Neural cell (in vitro differentiated cells): ENCODE data around the gene BIRC5. TPM values are rescaled to one million over a fixed set of nuclear protein-coding genes. Genes with fewer than 3 reads are reported as not detected.

ENCODE experiments used
- H2AFZ ChIP-seq: fragments of 200-600, 300-800 bp; sonication (generic), shearing (Covaris generic); 2 replicates; pipeline ENCODE4 v1.6.0; 2014; ENCODE audit warnings: low read depth, mild to moderate bottlenecking, antibody characterized with exemption, low read length, moderate library complexity
- H3F3A ChIP-seq: fragments of 200-600 bp; shearing (Covaris generic); 2 replicates; pipeline ENCODE4 v1.6.1; 2016; ENCODE audit warnings: mild to moderate bottlenecking, moderate library complexity, mixed read lengths, antibody characterized with exemption, low read length; ENCODE audit not compliant: insufficient read depth, poor library complexity, severe bottlenecking
- H3K27ac ChIP-seq: fragments of 200-600, 300-800 bp; sonication (generic), shearing (Covaris generic); 2 replicates; pipeline ENCODE4 v1.5.1; 2014; ENCODE audit warnings: mild to moderate bottlenecking, low read length, moderate library complexity
- H3K27me3 ChIP-seq: fragments of 300-800, 200-600 bp; sonication (generic), shearing (Covaris generic); 2 replicates; pipeline ENCODE4 v1.6.0; 2014; ENCODE audit warnings: mild to moderate bottlenecking, low read depth, low read length, moderate library complexity; ENCODE audit not compliant: insufficient read depth
- H3K36me3 ChIP-seq: fragments of 300-800, 200-600 bp; sonication (generic), shearing (Covaris generic); 2 replicates; pipeline ENCODE4 v1.5.1; 2014; ENCODE audit warnings: mild to moderate bottlenecking, antibody characterized with exemption, low read length, moderate library complexity; ENCODE audit not compliant: insufficient read depth
- H3K4me2 ChIP-seq: fragments of 300-800, 200-600 bp; sonication (generic), shearing (Covaris generic); 2 replicates; pipeline ENCODE4 v1.6.0; 2014; ENCODE audit warnings: mild to moderate bottlenecking, low read length
- H3K4me3 ChIP-seq: fragments of 300-800, 200-600 bp; sonication (generic), shearing (Covaris generic); 2 replicates; pipeline ENCODE4 v1.5.1; 2014; ENCODE audit warnings: mild to moderate bottlenecking, low read length, moderate library complexity
- H3K79me2 ChIP-seq: fragments of 200-600 bp; shearing (Covaris generic); replicated peaks from 2 replicates; pipeline ENCODE4 v1.6.0; 2014; ENCODE audit warnings: mild to moderate bottlenecking, low read length, moderate library complexity; ENCODE audit not compliant: insufficient read depth
- H3K9ac ChIP-seq: fragments of 300-800, 200-600 bp; sonication (generic), shearing (Covaris generic); 2 replicates; pipeline ENCODE4 v1.6.1; 2016; ENCODE audit warnings: mild to moderate bottlenecking, low read length, mixed read lengths
- H3K9me2 ChIP-seq: fragments of 200-600 bp; shearing (Covaris generic); 2 replicates; pipeline ENCODE4 v1.6.1; 2016; ENCODE audit warnings: mild to moderate bottlenecking, low read length, mixed read lengths; ENCODE audit not compliant: insufficient read depth
- H3K9me3 ChIP-seq: fragments of 200-600, 300-800 bp; sonication (generic), shearing (Covaris generic); 2 replicates; pipeline ENCODE4 v1.6.1; 2016; ENCODE audit warnings: mild to moderate bottlenecking, mixed run types, low read length, moderate library complexity, mixed read lengths
- H4K20me1 ChIP-seq: fragments of 200-600 bp; shearing (Covaris generic); 2 replicates; pipeline ENCODE4 v1.6.1; 2016; ENCODE audit warnings: mild to moderate bottlenecking, mixed run types; ENCODE audit not compliant: insufficient read depth
- EP300 ChIP-seq: fragments of 450-650 bp; conservative IDR thresholded peaks from 2 replicates; pipeline ENCODE4 v1.6.1; 2014; ENCODE audit warnings: antibody characterized with exemption, mild to moderate bottlenecking, moderate library complexity; ENCODE audit not compliant: poor library complexity, severe bottlenecking
- EZH2 ChIP-seq: fragments of 200-600, 300-800 bp; shearing (Covaris generic), sonication (generic); IDR thresholded peaks from 2 replicates; pipeline ENCODE4 v1.6.1; 2014; ENCODE audit warnings: antibody characterized with exemption, low read length, borderline replicate concordance, mild to moderate bottlenecking; ENCODE audit not compliant: insufficient read depth, poor library complexity, severe bottlenecking
- MXI1 ChIP-seq: fragments of 450-650 bp; conservative IDR thresholded peaks from 2 replicates; pipeline ENCODE4 v1.6.1; 2014; ENCODE audit warnings: antibody characterized with exemption, mild to moderate bottlenecking; ENCODE audit not compliant: poor library complexity, severe bottlenecking
- POLR2AphosphoS5 ChIP-seq: IDR thresholded peaks from 2 replicates; pipeline ENCODE4 v1.6.1; 2012
- RAD21 ChIP-seq: fragments of 450-650 bp; conservative IDR thresholded peaks from 2 replicates; pipeline ENCODE4 v1.6.1; 2014; ENCODE audit warnings: antibody characterized with exemption, mild to moderate bottlenecking, moderate library complexity
- SMC3 ChIP-seq: fragments of 450-650 bp; conservative IDR thresholded peaks from 2 replicates; pipeline ENCODE4 v1.6.1; 2014; ENCODE audit warnings: antibody characterized with exemption, mild to moderate bottlenecking, moderate library complexity; ENCODE audit not compliant: poor library complexity
- TAF1 ChIP-seq: IDR thresholded peaks from 2 replicates; pipeline ENCODE4 v1.6.1; 2012; ENCODE audit warnings: low read depth
- polyA minus RNA-seq: library from RNA; depleted of rRNA, polyadenylated mRNA; stranded (reverse); fragments of >200 nt; gene quantifications from 2 replicates; pipeline ENCODE4 v1.2.3, GENCODE V29; 2014
- polyA plus RNA-seq: library from polyadenylated mRNA; depleted of rRNA; stranded (reverse); fragments of >200 nt; gene quantifications from 2 replicates; pipeline ENCODE4 v1.2.3, GENCODE V29; 2014
- TF ChIP-seq, protein P1 (sequence below): IDR thresholded peaks from 2 replicates; pipeline ENCODE4 v1.6.1; 2012; ENCODE audit warnings: borderline replicate concordance
- TF ChIP-seq, protein P2 (sequence below): fragments of 450-650 bp; IDR thresholded peaks from 2 replicates; pipeline ENCODE4 v1.5.1; 2014; ENCODE audit warnings: antibody characterized with exemption, mild to moderate bottlenecking, moderate library complexity; ENCODE audit not compliant: poor library complexity, severe bottlenecking

Gene BIRC5
- polyA plus RNA-seq: 1.4 and 2.3 TPM in 2 replicates
- 1.4 and 3.2 TPM in 2 replicates for polyA minus RNA-seq

DNA sequence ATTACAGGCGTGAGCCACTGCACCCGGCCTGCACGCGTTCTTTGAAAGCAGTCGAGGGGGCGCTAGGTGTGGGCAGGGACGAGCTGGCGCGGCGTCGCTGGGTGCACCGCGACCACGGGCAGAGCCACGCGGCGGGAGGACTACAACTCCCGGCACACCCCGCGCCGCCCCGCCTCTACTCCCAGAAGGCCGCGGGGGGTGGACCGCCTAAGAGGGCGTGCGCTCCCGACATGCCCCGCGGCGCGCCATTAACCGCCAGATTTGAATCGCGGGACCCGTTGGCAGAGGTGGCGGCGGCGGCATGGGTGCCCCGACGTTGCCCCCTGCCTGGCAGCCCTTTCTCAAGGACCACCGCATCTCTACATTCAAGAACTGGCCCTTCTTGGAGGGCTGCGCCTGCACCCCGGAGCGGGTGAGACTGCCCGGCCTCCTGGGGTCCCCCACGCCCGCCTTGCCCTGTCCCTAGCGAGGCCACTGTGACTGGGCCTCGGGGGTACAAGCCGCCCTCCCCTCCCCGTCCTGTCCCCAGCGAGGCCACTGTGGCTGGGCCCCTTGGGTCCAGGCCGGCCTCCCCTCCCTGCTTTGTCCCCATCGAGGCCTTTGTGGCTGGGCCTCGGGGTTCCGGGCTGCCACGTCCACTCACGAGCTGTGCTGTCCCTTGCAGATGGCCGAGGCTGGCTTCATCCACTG is at the start of gene BIRC5:
BIRC5 (plus strand) TSS at position 238 of the 690 bp plus-strand sequence; CDS start at position 302, 64 bp downstream.
- TF ChIP-seq MXI1: peak; percentile 100
- TF ChIP-seq RAD21: no peak
- peak; percentile 38 for TF ChIP-seq POLR2AphosphoS5
- TF ChIP-seq, protein P1, sequence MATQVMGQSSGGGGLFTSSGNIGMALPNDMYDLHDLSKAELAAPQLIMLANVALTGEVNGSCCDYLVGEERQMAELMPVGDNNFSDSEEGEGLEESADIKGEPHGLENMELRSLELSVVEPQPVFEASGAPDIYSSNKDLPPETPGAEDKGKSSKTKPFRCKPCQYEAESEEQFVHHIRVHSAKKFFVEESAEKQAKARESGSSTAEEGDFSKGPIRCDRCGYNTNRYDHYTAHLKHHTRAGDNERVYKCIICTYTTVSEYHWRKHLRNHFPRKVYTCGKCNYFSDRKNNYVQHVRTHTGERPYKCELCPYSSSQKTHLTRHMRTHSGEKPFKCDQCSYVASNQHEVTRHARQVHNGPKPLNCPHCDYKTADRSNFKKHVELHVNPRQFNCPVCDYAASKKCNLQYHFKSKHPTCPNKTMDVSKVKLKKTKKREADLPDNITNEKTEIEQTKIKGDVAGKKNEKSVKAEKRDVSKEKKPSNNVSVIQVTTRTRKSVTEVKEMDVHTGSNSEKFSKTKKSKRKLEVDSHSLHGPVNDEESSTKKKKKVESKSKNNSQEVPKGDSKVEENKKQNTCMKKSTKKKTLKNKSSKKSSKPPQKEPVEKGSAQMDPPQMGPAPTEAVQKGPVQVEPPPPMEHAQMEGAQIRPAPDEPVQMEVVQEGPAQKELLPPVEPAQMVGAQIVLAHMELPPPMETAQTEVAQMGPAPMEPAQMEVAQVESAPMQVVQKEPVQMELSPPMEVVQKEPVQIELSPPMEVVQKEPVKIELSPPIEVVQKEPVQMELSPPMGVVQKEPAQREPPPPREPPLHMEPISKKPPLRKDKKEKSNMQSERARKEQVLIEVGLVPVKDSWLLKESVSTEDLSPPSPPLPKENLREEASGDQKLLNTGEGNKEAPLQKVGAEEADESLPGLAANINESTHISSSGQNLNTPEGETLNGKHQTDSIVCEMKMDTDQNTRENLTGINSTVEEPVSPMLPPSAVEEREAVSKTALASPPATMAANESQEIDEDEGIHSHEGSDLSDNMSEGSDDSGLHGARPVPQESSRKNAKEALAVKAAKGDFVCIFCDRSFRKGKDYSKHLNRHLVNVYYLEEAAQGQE: no peak
- no peak for TF ChIP-seq EP300
- TF ChIP-seq, protein P2, sequence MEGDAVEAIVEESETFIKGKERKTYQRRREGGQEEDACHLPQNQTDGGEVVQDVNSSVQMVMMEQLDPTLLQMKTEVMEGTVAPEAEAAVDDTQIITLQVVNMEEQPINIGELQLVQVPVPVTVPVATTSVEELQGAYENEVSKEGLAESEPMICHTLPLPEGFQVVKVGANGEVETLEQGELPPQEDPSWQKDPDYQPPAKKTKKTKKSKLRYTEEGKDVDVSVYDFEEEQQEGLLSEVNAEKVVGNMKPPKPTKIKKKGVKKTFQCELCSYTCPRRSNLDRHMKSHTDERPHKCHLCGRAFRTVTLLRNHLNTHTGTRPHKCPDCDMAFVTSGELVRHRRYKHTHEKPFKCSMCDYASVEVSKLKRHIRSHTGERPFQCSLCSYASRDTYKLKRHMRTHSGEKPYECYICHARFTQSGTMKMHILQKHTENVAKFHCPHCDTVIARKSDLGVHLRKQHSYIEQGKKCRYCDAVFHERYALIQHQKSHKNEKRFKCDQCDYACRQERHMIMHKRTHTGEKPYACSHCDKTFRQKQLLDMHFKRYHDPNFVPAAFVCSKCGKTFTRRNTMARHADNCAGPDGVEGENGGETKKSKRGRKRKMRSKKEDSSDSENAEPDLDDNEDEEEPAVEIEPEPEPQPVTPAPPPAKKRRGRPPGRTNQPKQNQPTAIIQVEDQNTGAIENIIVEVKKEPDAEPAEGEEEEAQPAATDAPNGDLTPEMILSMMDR: no peak
- peak; percentile 14 for TF ChIP-seq SMC3
- no peak for TF ChIP-seq TAF1
- TF ChIP-seq EZH2: no peak
- no peaks in the 10 kb centered on the region for H3K9me3 ChIP-seq
- no peak within 1 kb of the TSS for H3K9ac ChIP-seq
- no peaks in the 10 kb centered on the region for H3K9me2 ChIP-seq
- H3K4me2 ChIP-seq: peak within 1 kb of the TSS; percentile 73
- H4K20me1 ChIP-seq: no peaks in the 10 kb centered on the region
- no peaks in the 10 kb centered on the region for H3F3A ChIP-seq
- H3K27ac ChIP-seq: no peak within 1 kb of the TSS
- peak within 1 kb of the TSS; percentile 77 for H3K4me3 ChIP-seq
- H3K36me3 ChIP-seq: no peaks in the 10 kb centered on the region
- no peaks in the 10 kb centered on the region for H3K27me3 ChIP-seq
- H3K79me2 ChIP-seq: peaks cover 13% of the 10 kb centered on the region
- H2AFZ ChIP-seq: no peak within 1 kb of the TSS

DNA sequence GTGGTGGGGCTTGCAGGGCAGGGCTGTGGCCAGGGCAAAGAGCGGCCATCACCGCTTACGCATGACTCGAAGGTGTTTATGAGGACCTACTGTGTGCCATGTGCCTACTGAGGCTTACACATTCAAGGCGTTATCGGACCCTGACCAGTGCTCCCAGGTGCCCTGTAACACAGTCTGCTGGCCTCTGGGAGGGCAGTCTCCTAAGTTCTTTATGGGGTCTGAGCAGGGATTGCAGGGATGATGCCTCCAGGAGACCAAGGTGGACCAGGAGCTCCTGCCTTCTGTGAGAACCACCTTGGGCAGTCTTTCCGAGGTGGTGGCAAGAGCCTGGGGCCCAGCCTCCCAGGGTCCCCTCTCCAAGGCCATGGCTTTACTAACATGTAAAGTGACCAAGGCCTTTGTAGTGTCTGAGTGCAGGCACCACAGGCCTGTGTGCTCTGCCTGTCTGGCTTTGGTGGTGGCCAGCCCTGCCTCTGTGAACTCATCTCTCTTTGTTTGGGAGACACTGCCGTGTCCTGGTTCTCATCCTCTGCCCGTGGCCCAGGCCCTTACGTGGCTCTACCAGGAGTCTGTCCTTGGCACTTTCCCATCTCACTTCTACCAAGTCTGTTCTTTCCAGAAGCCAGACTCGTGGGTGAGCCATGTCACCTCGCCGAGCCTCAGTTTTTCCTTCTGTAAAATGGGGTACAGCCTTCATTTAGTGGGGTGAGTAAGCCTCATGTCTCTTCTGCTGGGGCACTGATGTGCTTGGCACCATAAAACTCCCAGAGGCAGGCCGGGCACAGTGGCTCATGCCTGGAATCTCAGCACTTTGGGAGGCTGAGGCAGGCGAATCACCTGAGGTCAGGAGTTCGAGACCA is 49.1 kb upstream of the BIRC5 start:
- no peaks in the 10 kb centered on the region for H3K27me3 ChIP-seq
- no peaks in the 10 kb centered on the region for H3K9me2 ChIP-seq
- no peak for TF ChIP-seq MXI1
- no peak for TF ChIP-seq EZH2
- TF ChIP-seq SMC3: no peak
- TF ChIP-seq, protein P1: no peak
- no peak for TF ChIP-seq TAF1
- no peak for TF ChIP-seq POLR2AphosphoS5
- no peak for TF ChIP-seq EP300
- no peak for TF ChIP-seq RAD21
- TF ChIP-seq, protein P2: no peak
- H3F3A ChIP-seq: no peaks in the 10 kb centered on the region
- no peak overlapping the region for H3K27ac ChIP-seq
- no peaks in the 10 kb centered on the region for H4K20me1 ChIP-seq
- no peak overlapping the region for H3K4me2 ChIP-seq
- H3K9ac ChIP-seq: no peak overlapping the region
- no peak overlapping the region for H3K4me3 ChIP-seq
- no peaks in the 10 kb centered on the region for H3K79me2 ChIP-seq
- no peak overlapping the region for H2AFZ ChIP-seq
- H3K9me3 ChIP-seq: no peaks in the 10 kb centered on the region
- H3K36me3 ChIP-seq: no peaks in the 10 kb centered on the region
